B cell (primary cell): ENCODE results near the gene GPHA2. TPM values are rescaled to one million over a fixed set of nuclear protein-coding genes. Genes with fewer than 3 reads are reported as not detected.

ENCODE experiments used
- ATAC-seq: fragments of 200-7000 bp; cut with Tn5 transposase; one replicate; pipeline ENCODE4 v1.10.0; 2021; ENCODE audit warnings: low read depth, mild to moderate bottlenecking, moderate number of reproducible peaks, moderate library complexity
- CTCF ChIA-PET: fragments of 350-600 bp; sonication (Branson Sonifier 250); formaldehyde crosslinking; loops from one replicate; lab custom pipeline; 2021; ENCODE audit warnings: antibody characterized with exemption, inconsistent platforms; lab: Charles Lee
- POLR2A ChIA-PET: fragments of 350-600 bp; sonication (Branson Sonifier 250); formaldehyde crosslinking; loops from one replicate; lab custom pipeline; 2021; ENCODE audit warnings: antibody characterized with exemption; lab: Charles Lee
- DNase-seq: peaks from one replicate; pipeline ENCODE4 v3.0.0; 2013
- H2AFZ ChIP-seq: 2 replicates; pipeline ENCODE4 v1.6.1; 2012; ENCODE audit warnings: mild to moderate bottlenecking, low read depth, low read length; ENCODE audit not compliant: insufficient read depth, poor library complexity, severe bottlenecking
- H3K27ac ChIP-seq, 2 donors: 1 replicate in 1 of 2; 2 replicates in 1 of 2; pipeline ENCODE4 v1.5.1; 2012 to 2013; ENCODE audit warnings: low read length in 2 of 2, mild to moderate bottlenecking in 2 of 2, moderate library complexity in 1 of 2
- H3K27me3 ChIP-seq, 4 experiments: fragments of 200-600 bp in 1 of 4; sonication (generic) in 1 of 4; replicated peaks in 1 of 4; 1 replicate in 2 of 4; 2 replicates in 2 of 4; pipeline versions ENCODE4 v1.6.1 to v1.7.0; 2013 to 2016; ENCODE audit warnings: low read length in 3 of 4, mild to moderate bottlenecking in 2 of 4, mixed read lengths in 1 of 4, moderate library complexity in 1 of 4; ENCODE audit not compliant: insufficient read depth in 4 of 4, control insufficient read depth in 3 of 4; ENCODE audit errors: control extremely low read depth in 1 of 4
- H3K36me3 ChIP-seq, 2 experiments: replicated peaks in 1 of 2; 1 replicate in 1 of 2; 2 replicates in 1 of 2; pipeline versions ENCODE4 v1.6.1 to v1.7.1; 2013; ENCODE audit warnings: low read length in 1 of 2; ENCODE audit not compliant: insufficient read depth in 2 of 2, control insufficient read depth in 1 of 2; ENCODE audit errors: control extremely low read depth in 1 of 2, extremely low read depth in 1 of 2
- H3K4me1 ChIP-seq, 2 donors: fragments of 200-600 bp in 1 of 2; sonication (generic) in 1 of 2; 1 replicate in 1 of 2; 2 replicates in 1 of 2; pipeline versions ENCODE4 v1.5.1 to v1.6.1; 2013 to 2017; ENCODE audit warnings: low read length in 2 of 2; ENCODE audit not compliant: control insufficient read depth in 2 of 2, insufficient read depth in 2 of 2
- H3K4me2 ChIP-seq: replicated peaks from 2 replicates; pipeline ENCODE3; 2012; ENCODE audit warnings: mild to moderate bottlenecking, low read depth, low read length; ENCODE audit not compliant: poor library complexity, severe bottlenecking
- H3K4me3 ChIP-seq, 5 experiments: fragments of 200-600 bp in 1 of 5; sonication (generic) in 1 of 5; 1 replicate in 3 of 5; 2 replicates in 2 of 5; pipeline versions ENCODE4 v1.5.1 to v1.7.0; 2011 to 2016; ENCODE audit warnings: low read length in 4 of 5, mild to moderate bottlenecking in 4 of 5, low read depth in 2 of 5, control low read depth in 1 of 5, moderate library complexity in 1 of 5; ENCODE audit not compliant: insufficient read depth in 1 of 5; ENCODE audit errors: control extremely low read depth in 1 of 5, extremely low read depth in 1 of 5
- H3K79me2 ChIP-seq: fragments of 200-600 bp; sonication (generic); one replicate; pipeline ENCODE4 v1.6.0; 2016; ENCODE audit warnings: low read length; ENCODE audit not compliant: control insufficient read depth, insufficient read depth
- H3K9ac ChIP-seq: fragments of 200-600 bp; sonication (generic); 2 replicates; pipeline ENCODE4 v1.6.1; 2017; ENCODE audit warnings: mild to moderate bottlenecking, low read length, moderate library complexity
- H3K9me3 ChIP-seq, 3 donors: one replicate each; pipeline versions ENCODE4 v1.6.1 to v1.7.1; 2013; ENCODE audit warnings: low read length in 2 of 3; ENCODE audit not compliant: control insufficient read depth in 2 of 3, insufficient read depth in 1 of 3; ENCODE audit errors: control extremely low read depth in 1 of 3
- H4K20me1 ChIP-seq: 2 replicates; pipeline ENCODE4 v1.6.0; 2012; ENCODE audit warnings: mild to moderate bottlenecking, low read length; ENCODE audit not compliant: insufficient read depth, control insufficient read depth, poor library complexity, severe bottlenecking
- H3K27ac Mint-ChIP-seq: one replicate; pipeline ENCODE4 v1.8.0; 2021; ENCODE audit warnings: mixed read lengths
- H3K27me3 Mint-ChIP-seq: one replicate; pipeline ENCODE4 v1.8.0; 2021; ENCODE audit warnings: mixed read lengths
- H3K4me1 Mint-ChIP-seq: one replicate; pipeline ENCODE4 v1.8.0; 2021; ENCODE audit warnings: mixed read lengths
- H3K4me3 Mint-ChIP-seq: one replicate; pipeline ENCODE4 v1.8.0; 2021; ENCODE audit warnings: mixed read lengths
- H3K9me3 Mint-ChIP-seq: one replicate; pipeline ENCODE4 v1.8.0; 2022; ENCODE audit warnings: mixed read lengths; ENCODE audit not compliant: insufficient read depth
- EZH2 ChIP-seq: IDR thresholded peaks from 2 replicates; pipeline ENCODE4 v1.6.1; 2012; ENCODE audit warnings: borderline replicate concordance, low read depth, mild to moderate bottlenecking, moderate library complexity, low read length; ENCODE audit not compliant: insufficient read depth, poor library complexity, severe bottlenecking
- WGBS: methylation state at CpG from one replicate; pipeline ENCODE4 v1.1.5; 2013; ENCODE audit warnings: missing lambda C conversion rate; ENCODE audit not compliant: insufficient coverage; 5-methylcytosine and 5-hydroxymethylcytosine counted together
- intact Hi-C: fragments of 100-400 bp; cut with micrococcal nuclease; formaldehyde crosslinking; loops from one replicate; pipeline ENCODE4 v1.10.0; 2022
- polyA plus RNA-seq: library from polyadenylated mRNA; depleted of rRNA; stranded (reverse); fragments of >200 nt; gene quantifications from 2 replicates; pipeline ENCODE4 v1.2.3, GENCODE V29; 2012
- total RNA-seq, 2 donors: library from RNA; stranded (reverse); fragments of 120-200 nt in 1 of 2; gene quantifications; 1 replicate in 1 of 2; 2 replicates in 1 of 2; pipeline versions ENCODE4 v1.2.3 to v1.2.4, GENCODE V29; 2013 to 2022
- TF ChIP-seq, protein P1 (sequence below): fragments of 200-600 bp; IDR thresholded peaks from one replicate; pipeline ENCODE4 v1.8.0; 2022; ENCODE audit warnings: antibody characterized with exemption, mild to moderate bottlenecking

Gene GPHA2
- total and polyA plus RNA-seq, 2 donors (not counting 1 experiment from before 2014, with no cell fraction given) = 0.39 to 2.8 TPM

GRCh38 chr11:64933935-64934681, 1.6 kb downstream of the GPHA2 start:
- no peak for DNase-seq
- Histone ChIP-seq H3K4me2 (no peak overlapping the region), H3K36me3 (peaks cover 0 to 37% of the 10 kb centered on the region in 2 experiments), H4K20me1 (no peaks in the 10 kb centered on the region), H3K9me3 (no peaks in the 10 kb centered on the region), H2AFZ (no peak overlapping the region), H3K4me1 (no peaks in the 10 kb centered on the region), H3K4me3 (no peak overlapping the region), H3K79me2 (no peaks in the 10 kb centered on the region), H3K27me3 (no peaks in the 10 kb centered on the region), H3K9ac (no peak overlapping the region), H3K27ac (no peak overlapping the region)
- Mint-ChIP-seq H3K4me3 (no peak overlapping the region), H3K9me3 (no peaks in the 10 kb centered on the region), H3K4me1 (no peaks in the 10 kb centered on the region), H3K27me3 (no peaks in the 10 kb centered on the region), H3K27ac (no peak overlapping the region)
- ATAC-seq = no peak
- CTCF ChIA-PET = interaction anchor here (0.6 to 0.7 kb wide), 2 partner anchors 74 to 760 kb away, joined by 3 read pairs; no protein-coding TSS in a partner anchor
- 87% methylated on average over 7 of the region's 10 CpGs for WGBS
- intact Hi-C loops = no loop called here
- POLR2A ChIA-PET = interaction anchor here (0.6 to 1.1 kb wide), 2 partner anchors 81 to 85 kb away, joined by 3 read pairs; no protein-coding TSS in a partner anchor
- TF ChIP-seq, protein P1, sequence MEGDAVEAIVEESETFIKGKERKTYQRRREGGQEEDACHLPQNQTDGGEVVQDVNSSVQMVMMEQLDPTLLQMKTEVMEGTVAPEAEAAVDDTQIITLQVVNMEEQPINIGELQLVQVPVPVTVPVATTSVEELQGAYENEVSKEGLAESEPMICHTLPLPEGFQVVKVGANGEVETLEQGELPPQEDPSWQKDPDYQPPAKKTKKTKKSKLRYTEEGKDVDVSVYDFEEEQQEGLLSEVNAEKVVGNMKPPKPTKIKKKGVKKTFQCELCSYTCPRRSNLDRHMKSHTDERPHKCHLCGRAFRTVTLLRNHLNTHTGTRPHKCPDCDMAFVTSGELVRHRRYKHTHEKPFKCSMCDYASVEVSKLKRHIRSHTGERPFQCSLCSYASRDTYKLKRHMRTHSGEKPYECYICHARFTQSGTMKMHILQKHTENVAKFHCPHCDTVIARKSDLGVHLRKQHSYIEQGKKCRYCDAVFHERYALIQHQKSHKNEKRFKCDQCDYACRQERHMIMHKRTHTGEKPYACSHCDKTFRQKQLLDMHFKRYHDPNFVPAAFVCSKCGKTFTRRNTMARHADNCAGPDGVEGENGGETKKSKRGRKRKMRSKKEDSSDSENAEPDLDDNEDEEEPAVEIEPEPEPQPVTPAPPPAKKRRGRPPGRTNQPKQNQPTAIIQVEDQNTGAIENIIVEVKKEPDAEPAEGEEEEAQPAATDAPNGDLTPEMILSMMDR = no peak
- no peak for TF ChIP-seq EZH2
